ENCODE measurements around the gene TSPAN31.

DNA sequence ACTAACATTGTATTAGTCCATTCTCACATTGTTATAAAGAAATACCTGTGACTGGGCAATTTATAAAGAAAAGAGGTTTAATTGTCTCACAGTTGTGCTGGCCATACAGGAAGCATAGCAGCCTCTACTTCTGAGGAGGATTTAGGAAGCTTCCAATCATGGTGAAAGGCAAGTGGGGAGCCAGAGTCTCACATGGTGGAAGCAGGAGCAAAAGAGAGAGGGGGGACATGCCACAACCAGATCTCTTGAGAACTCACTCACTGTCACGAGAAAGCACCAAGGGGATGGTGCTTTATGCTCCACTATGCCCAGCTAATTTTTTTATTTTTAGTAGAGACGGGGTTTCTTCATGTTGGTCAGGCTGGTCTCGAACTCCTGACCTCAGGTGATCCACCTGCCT is 37.6 kb upstream of the TSPAN31 start:
- TF ChIP-seq, protein P1, sequence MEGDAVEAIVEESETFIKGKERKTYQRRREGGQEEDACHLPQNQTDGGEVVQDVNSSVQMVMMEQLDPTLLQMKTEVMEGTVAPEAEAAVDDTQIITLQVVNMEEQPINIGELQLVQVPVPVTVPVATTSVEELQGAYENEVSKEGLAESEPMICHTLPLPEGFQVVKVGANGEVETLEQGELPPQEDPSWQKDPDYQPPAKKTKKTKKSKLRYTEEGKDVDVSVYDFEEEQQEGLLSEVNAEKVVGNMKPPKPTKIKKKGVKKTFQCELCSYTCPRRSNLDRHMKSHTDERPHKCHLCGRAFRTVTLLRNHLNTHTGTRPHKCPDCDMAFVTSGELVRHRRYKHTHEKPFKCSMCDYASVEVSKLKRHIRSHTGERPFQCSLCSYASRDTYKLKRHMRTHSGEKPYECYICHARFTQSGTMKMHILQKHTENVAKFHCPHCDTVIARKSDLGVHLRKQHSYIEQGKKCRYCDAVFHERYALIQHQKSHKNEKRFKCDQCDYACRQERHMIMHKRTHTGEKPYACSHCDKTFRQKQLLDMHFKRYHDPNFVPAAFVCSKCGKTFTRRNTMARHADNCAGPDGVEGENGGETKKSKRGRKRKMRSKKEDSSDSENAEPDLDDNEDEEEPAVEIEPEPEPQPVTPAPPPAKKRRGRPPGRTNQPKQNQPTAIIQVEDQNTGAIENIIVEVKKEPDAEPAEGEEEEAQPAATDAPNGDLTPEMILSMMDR (tag by site-specific recombination; IDR thresholded peaks at IDR 0.05): no peak
- TF ChIP-seq REPIN1 (tag by site-specific recombination; IDR thresholded peaks at IDR 0.05; ENCODE audit: low read depth) (no peak), ZNF747 (tag by site-specific recombination; IDR thresholded peaks at IDR 0.05) (no peak)
- TF ChIP-seq, protein P2, sequence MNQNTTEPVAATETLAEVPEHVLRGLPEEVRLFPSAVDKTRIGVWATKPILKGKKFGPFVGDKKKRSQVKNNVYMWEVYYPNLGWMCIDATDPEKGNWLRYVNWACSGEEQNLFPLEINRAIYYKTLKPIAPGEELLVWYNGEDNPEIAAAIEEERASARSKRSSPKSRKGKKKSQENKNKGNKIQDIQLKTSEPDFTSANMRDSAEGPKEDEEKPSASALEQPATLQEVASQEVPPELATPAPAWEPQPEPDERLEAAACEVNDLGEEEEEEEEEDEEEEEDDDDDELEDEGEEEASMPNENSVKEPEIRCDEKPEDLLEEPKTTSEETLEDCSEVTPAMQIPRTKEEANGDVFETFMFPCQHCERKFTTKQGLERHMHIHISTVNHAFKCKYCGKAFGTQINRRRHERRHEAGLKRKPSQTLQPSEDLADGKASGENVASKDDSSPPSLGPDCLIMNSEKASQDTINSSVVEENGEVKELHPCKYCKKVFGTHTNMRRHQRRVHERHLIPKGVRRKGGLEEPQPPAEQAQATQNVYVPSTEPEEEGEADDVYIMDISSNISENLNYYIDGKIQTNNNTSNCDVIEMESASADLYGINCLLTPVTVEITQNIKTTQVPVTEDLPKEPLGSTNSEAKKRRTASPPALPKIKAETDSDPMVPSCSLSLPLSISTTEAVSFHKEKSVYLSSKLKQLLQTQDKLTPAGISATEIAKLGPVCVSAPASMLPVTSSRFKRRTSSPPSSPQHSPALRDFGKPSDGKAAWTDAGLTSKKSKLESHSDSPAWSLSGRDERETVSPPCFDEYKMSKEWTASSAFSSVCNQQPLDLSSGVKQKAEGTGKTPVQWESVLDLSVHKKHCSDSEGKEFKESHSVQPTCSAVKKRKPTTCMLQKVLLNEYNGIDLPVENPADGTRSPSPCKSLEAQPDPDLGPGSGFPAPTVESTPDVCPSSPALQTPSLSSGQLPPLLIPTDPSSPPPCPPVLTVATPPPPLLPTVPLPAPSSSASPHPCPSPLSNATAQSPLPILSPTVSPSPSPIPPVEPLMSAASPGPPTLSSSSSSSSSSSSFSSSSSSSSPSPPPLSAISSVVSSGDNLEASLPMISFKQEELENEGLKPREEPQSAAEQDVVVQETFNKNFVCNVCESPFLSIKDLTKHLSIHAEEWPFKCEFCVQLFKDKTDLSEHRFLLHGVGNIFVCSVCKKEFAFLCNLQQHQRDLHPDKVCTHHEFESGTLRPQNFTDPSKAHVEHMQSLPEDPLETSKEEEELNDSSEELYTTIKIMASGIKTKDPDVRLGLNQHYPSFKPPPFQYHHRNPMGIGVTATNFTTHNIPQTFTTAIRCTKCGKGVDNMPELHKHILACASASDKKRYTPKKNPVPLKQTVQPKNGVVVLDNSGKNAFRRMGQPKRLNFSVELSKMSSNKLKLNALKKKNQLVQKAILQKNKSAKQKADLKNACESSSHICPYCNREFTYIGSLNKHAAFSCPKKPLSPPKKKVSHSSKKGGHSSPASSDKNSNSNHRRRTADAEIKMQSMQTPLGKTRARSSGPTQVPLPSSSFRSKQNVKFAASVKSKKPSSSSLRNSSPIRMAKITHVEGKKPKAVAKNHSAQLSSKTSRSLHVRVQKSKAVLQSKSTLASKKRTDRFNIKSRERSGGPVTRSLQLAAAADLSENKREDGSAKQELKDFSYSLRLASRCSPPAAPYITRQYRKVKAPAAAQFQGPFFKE (tag by site-specific recombination; IDR thresholded peaks at IDR 0.05; ENCODE audit: borderline replicate concordance): no peak
